Activated naive CD4-positive, alpha-beta T cell treated with Interleukin-2 at 50 U/mL for 16 hours (primary cell): ENCODE measurements around the gene DLGAP1.

Experiments
- DNase-seq: peaks from one replicate; pipeline ENCODE4 v3.0.0-alpha.2; 2020

The DLGAP1 gene

DNA sequence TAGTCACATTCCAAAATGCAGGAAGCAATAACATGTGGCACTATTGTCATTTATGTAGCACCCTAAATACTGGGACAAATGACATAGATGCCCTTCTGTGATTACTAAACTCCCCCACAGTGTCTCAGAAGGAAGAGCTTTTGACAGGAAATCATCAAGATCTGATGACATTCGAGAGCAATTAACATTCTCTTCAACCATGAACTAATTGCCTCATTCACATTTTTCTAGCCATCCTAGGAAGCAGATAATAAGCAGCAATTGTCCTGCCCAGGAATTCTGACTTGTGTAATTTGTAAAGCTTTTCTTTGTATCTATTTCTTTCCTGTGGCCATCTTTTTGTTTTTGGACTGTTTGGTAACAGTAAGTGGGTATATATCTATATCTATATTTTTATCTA lies 712.6 kb downstream of the DLGAP1 start:
- no peak for DNase-seq

DNA sequence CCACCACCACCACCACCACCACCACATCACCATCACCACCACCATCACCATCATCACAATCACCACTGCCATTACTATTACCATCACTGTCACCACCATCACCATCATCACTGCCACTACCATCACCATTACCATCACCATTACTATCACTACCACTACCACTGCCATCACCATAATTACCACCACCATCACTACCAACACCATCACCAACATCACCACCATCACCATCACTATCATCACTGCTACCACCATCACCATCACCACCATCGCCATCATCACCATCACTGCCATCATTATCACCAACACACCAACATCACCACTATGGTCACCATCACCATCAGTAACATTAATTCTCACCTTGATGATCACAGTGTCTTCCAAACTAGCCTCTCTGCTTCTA lies 713.8 kb downstream of the DLGAP1 start:
- DNase-seq: no peak

GRCh38 chr18:3728704-3729437 lies 726.2 kb downstream of the DLGAP1 start:
- no peak for DNase-seq

- no peak for DNase-seq
These were observed 727.8 kb downstream of the DLGAP1 start for GRCh38 chr18:3727274-3727673.

GRCh38 chr18:3726238-3726951 lies 728.7 kb downstream of the DLGAP1 start:
- DNase-seq: no peak

GRCh38 chr18:3725115-3725514 lies 730.0 kb downstream of the DLGAP1 start:
- DNase-seq: no peak

- no peak for DNase-seq
These were observed 731.6 kb downstream of the DLGAP1 start for GRCh38 chr18:3723554-3723953.

- DNase-seq: no peak
These were observed 732.3 kb downstream of the DLGAP1 start for GRCh38 chr18:3722649-3723433.

DNA sequence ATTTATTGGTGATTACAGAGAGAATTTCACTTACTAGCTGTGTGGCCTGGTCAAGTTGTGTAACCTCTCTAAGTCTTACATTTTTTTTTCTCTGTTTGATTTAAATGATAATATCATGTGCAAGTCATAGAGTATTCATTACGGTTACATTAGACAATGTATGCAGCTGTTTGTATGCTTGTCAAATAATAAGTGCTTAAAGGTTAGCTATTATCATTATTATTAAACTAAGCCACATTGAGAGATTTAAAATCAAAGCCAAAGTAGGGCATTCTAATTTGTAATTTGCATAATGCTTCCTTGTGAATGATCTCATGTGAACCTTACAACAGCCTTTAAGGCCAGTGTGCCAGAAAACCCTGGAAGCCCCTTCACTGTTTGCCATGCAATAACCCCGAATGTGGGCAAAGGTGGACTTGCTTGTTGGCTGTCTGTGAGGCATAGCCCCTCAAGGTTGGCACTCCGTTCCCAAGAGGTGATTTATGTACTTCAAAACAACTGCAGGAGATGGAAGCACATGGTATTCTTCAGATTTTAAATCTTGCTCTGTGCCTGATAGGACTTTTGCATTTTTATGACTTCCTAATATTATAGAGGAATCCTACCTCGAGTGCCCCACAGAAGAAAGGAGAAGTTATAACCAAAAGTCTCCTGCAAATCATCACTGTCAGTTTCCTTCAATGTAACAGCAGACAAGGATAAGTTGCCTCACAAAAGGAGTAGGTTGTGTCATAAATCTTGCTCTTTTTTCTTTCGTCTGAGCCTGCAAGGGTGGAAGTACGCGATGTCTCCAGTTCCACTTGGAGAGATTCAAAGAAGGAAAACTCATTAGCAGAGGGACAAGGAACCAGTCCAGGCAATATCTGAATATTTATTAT lies 733.1 kb downstream of the DLGAP1 start:
- no peak for DNase-seq

DNA sequence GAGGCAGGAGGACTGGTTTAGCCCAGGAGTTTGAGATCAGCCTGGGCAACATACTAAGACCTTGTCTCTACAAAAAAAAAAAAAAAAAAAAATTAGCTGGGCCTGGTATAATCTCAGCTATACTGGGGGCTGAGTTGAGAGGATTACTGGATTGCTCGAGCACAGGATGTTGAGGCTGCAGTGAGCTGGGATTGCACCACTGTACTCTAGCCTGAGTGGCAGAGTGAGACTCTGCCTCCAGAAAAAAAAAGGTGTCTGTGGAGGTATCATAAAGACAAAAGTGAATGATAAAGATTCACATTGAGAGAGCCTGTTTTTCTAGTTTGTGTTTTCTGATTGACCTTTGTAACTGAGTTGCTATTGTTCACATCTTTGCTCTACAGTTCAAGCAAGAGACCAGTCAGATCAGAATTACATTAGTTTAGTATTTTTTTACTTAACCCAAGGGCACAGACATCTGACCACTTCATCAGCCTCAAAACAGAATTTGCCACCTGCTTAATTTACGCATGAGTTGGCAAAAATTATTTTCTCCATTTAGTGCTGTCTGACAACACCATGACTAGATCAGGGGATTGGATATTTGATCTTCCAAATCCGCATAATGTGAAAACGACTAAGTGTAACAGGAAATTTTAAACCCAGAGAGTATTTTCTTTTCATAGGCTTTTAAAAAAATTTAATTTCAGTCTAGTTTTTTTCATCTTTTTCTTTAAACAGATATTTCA lies 734.1 kb downstream of the DLGAP1 start:
- no peak for DNase-seq

DNA sequence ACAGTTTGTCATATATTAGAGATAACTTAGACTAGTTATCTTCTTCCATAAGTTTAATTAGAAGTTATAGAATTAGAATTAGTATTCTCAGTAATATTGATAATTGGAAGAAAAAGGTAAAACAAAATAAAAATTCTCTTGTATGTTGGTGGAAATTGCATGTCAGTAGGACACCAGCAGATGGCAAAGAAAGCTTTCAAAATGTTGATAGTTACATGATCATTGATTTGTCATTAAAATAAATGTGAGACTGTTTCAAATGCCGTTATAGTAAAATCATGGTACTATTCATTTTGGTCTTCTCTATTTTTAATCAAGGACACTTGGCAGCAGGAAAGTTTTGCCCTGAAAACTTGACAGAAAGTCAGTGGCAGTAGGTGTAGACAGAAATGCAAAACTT lies 734.9 kb downstream of the DLGAP1 start:
- no peak for DNase-seq

DNA sequence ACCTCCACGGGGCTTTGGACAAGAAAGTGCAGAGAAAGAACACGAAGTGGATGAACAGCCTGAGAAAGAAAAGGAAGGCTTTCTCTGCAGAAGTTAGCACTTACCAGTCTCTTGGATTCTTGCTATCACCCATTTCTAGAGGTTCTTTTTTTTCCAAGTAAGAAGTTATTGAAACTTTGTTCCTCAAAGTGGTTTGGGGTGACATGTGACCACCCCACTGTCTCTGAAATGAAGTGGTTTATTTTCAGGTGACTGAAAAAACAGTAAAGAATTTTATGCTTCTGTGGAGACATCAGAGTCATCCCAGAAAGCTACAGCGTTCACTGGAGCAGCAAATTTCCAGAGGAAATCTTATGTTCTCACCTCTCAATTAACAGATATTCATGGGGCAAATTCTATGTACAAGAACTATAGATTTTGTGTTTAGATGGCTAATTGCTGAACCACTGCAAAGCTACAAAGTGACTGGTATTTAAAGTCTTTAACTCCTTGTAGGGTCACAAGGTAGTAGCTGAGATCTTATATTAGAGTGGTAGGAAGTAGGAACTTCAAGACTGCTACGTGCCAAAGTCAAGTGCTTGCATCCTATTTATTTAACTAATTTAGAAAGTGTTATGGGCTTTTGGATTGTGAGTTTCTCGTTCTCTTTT lies 737.6 kb downstream of the DLGAP1 start:
- no peak for DNase-seq

DNA sequence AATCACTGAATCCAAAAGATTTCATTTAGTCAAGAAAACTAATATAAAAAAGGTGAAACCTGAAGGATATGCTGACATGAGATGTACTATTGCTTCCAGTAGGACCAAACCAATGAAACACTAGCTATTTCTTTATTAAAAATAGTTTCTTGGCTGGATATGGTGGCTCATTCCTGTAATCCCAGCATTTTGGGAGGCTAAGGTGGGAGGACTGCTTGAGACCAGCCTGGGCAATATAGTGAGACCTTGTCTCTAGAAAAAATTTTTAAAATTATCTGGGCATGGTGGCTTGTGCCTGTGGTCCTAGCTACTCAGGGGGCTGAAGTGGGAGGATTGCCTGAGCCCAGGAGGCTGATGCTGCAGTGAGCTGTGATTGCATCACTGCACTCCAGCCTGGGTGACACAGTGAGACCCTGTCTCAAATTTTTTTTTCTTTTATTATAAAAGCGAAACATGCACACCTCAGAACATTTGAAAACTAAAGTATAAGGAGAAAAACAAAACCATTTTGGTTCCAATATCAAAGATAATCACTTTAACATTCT lies 738.9 kb downstream of the DLGAP1 start:
- no peak for DNase-seq

DNA sequence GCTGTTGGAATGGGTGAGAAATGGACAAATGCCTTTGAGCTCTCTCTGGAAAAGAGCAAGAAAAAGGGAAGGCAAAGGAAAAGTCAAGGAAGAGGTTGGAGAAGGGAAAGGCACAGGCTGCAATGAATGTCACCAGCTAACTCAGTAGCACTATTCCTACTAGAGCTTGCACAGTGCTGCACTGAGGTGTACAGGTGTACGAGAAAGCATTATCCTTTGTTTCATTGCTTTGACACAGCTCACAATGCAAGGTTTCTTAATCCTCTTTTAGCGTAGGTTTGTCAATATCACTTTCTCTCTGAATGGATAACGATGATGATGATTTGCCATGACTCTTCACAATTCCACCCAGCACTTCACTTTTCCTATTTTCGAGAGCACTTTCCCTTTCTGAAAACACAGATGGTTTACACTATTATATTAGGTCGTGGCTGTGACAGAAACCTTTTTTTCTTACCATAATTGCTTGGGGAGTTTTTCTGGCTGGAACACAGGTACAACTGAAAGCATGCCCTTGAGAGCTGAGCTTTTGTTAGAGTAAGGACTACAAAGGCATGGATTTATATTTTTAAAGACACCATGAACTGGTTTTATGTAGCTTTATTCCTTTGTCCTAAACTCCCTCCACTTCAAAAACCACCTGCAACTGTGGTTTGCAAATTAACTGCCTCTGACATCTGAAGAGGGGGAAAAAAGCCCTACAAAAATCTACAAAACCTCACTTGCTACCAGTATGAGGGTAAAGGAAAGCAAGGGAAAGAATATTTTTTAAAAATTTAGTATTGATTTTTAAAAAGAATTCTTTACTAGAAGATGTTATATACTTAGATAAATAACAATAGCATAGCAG lies 739.7 kb downstream of the DLGAP1 start:
- DNase-seq: no peak

GRCh38 chr18:3713708-3714107 lies 741.4 kb downstream of the DLGAP1 start:
- DNase-seq: no peak

GRCh38 chr18:3713166-3713565 lies 741.9 kb downstream of the DLGAP1 start:
- no peak for DNase-seq

DNA sequence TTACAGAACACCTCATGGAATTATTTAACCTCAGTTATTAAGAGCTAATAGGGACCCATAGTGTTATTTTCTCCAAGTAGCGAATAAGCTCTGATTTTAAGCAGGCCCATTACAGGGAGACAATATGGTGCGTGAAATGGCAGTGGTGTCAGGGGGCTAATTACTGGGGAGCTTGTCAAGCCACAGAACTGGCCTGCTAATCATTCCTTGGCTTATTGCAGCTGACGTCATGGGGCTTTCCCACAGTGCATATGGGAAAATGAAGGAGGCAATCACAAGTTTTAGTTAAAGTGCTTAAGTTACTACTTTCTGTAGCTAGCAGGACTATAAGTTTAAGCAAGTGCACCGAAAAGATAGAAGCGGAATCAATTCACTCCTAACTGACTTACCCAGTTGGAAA lies 742.6 kb downstream of the DLGAP1 start:
- DNase-seq: no peak

- DNase-seq: no peak
These were observed 744.3 kb downstream of the DLGAP1 start for GRCh38 chr18:3710712-3711301.

DNA sequence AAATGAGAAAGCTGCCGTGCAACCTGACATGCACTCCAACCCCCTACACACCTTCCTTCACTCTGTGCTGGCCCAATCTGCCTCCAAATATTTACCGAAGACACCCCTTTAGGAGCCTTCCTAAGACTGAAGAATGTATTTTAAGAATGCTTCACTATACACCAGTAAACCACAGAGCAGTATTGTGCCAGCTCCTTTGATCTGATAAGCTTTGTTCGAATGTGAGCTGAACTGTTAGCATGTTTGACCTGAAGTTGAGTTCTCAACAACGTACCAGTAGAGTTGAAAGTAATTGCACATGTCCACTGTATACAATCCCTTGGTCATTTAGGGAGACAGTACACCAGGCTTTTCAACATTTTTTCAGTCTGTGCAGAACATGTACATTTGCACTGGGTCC lies 745.9 kb downstream of the DLGAP1 start:
- no peak for DNase-seq
